ENCODE measurements around the gene FBXL17. TPM values are rescaled to one million over a fixed set of nuclear protein-coding genes. Genes with fewer than 3 reads are reported as not detected.

FBXL17 gene
- total and polyA plus RNA-seq, 2 of the 4 experiments (the other 2 are of a cell fraction): 3.9 to 8.1 TPM

- Histone ChIP-seq H3K9ac (ENCODE audit: low read depth, low read length) (no peak overlapping the region), H2BK5ac (ENCODE audit: low read depth, low read length, poor library complexity, severe bottlenecking) (no peak overlapping the region), H2AFZ (replicated peaks; ENCODE audit: low read length, poor library complexity) (no peak overlapping the region), H3K18ac (ENCODE audit: low read depth, low read length) (no peak overlapping the region), H3K27ac (ENCODE audit: insufficient read depth, low read length) (no peak overlapping the region), H3K4ac (ENCODE audit: low read depth, low read length) (no peak overlapping the region), H2BK20ac (ENCODE audit: low read depth, low read length) (no peak overlapping the region), H3K9me3 (ENCODE audit: control insufficient read depth, insufficient read depth, low read length) (no peaks in the 10 kb centered on the region), H2BK120ac (ENCODE audit: low read depth, low read length) (no peak overlapping the region), H4K5ac (ENCODE audit: low read depth, low read length) (no peak overlapping the region), H3K4me1 (ENCODE audit: control insufficient read depth, insufficient read depth, low read length) (no peaks in the 10 kb centered on the region), H3K4me2 (ENCODE audit: low read depth, low read length) (no peak overlapping the region), H2BK15ac (ENCODE audit: low read depth, low read length) (no peak overlapping the region), H3K9me1 (ENCODE audit: insufficient read depth, low read length) (no peaks in the 10 kb centered on the region; the same call in 1 of the 2 replicates), H2AK9ac (replicated peaks; ENCODE audit: low read depth, low read length, poor library complexity) (no peak overlapping the region), H3K4me3 (ENCODE audit: insufficient read depth, low read depth, low read length) (no peak overlapping the region), H4K91ac (ENCODE audit: insufficient read depth, low read depth, low read length) (no peak overlapping the region), H4K20me1 (ENCODE audit: insufficient read depth, low read length) (no peaks in the 10 kb centered on the region), H4K8ac (ENCODE audit: low read depth in 2 of 2, low read length in 2 of 2) (no peak overlapping the region), H3K27me3 (ENCODE audit: control insufficient read depth, insufficient read depth, low read length) (no peaks in the 10 kb centered on the region), H3K14ac (replicated peaks; ENCODE audit: low read depth, low read length) (no peak overlapping the region), H3K79me1 (ENCODE audit: low read depth in 1 of 2, low read length in 2 of 2) (no peaks in the 10 kb centered on the region), H2AK5ac (ENCODE audit: low read depth, low read length) (no peak overlapping the region), H3K36me3 (ENCODE audit: control insufficient read depth, insufficient read depth, low read length) (no peaks in the 10 kb centered on the region), H3K56ac (ENCODE audit: extremely low read depth, insufficient read depth, low read length) (no peak overlapping the region), H3K23ac (ENCODE audit: low read depth, low read length) (no peak overlapping the region)
- POLR2A ChIA-PET (ENCODE audit: unreplicated experiment): interaction anchor here (0.6 kb wide), 1 partner anchor 1679 kb away, joined by 9 read pairs; no protein-coding TSS in a partner anchor
- CTCF ChIA-PET: interaction anchor here (0.6 kb wide), 1 partner anchor 54 kb away, joined by 3 read pairs; no protein-coding TSS in a partner anchor
- no peak for DNase-seq
- no peak for ATAC-seq (ENCODE audit: low read depth)
- dilution Hi-C loops (cut with HindIII; ENCODE audit: low sequenced_read_pairs, unreplicated experiment) (no loop called here), intact Hi-C loops (cut with micrococcal nuclease) (no loop called here), in situ Hi-C loops (cut with MboI; ENCODE audit: low sequenced_read_pairs) (no loop called here)
- no TSS peak for BruUV-seq (replicated peaks)
- TF ChIP-seq BHLHE40 (IDR thresholded peaks at IDR 0.05; ENCODE audit: low read depth, low read length): no peak
- no peak for TF ChIP-seq SMC3 (IDR thresholded peaks at IDR 0.05; ENCODE audit: low read depth, low read length)
- TF ChIP-seq NFE2L2 (IDR thresholded peaks at IDR 0.05; ENCODE audit: low read depth, low read length): no peak
- TF ChIP-seq MAZ (IDR thresholded peaks at IDR 0.05; ENCODE audit: borderline replicate concordance, low read depth, low read length): no peak
- TF ChIP-seq POLR2A (IDR thresholded peaks at IDR 0.05; ENCODE audit: low read depth, low read length): no peak
- TF ChIP-seq RAD21 (IDR thresholded peaks at IDR 0.05; ENCODE audit: low read length): no peak
- TF ChIP-seq MAFK (IDR thresholded peaks at IDR 0.05; ENCODE audit: low read depth, low read length): no peak
- TF ChIP-seq RCOR1 (IDR thresholded peaks at IDR 0.05; ENCODE audit: insufficient replicate concordance, low read length): no peak
- no peak for TF ChIP-seq CTCF (conservative IDR thresholded peaks at IDR 0.05; ENCODE audit: low read depth, low read length)
- TF ChIP-seq RFX5 (IDR thresholded peaks at IDR 0.05; ENCODE audit: low read depth, low read length): no peak
- no peak for TF ChIP-seq FOS (IDR thresholded peaks at IDR 0.05; ENCODE audit: low read depth, low read length)
- no peak for TF ChIP-seq CHD1 (IDR thresholded peaks at IDR 0.05; ENCODE audit: low read depth, low read length)
- no peak for TF ChIP-seq CEBPB (IDR thresholded peaks at IDR 0.05; ENCODE audit: low read depth, low read length)
- no peak for TF ChIP-seq MXI1 (IDR thresholded peaks at IDR 0.05; ENCODE audit: borderline replicate concordance, low read depth, low read length)
- no peak for TF ChIP-seq USF2 (IDR thresholded peaks at IDR 0.05; ENCODE audit: low read depth, low read length)
- WGBS, 2 experiments (ENCODE audit: extremely low coverage in 2 of 2, insufficient read length in 1 of 2): no CpG with 5 or more reads among the region's 3 CpGs
Measured at GRCh38 chr5:107951309-107951708, 430.6 kb downstream of the FBXL17 start.

All from IMR-90 (cell line).